ENCODE data around the gene FRG2B.
"Not testable (repeated sequence)": the region's sequence is repeated elsewhere in the genome, so short reads cannot be mapped to it uniquely, and the experiment has no call there.

FRG2B gene

GRCh38 chr10:133626695-133627094 lies at the start of gene FRG2B:
Gene FRG2B, minus strand, starts transcription at chr10:133626795. Its CDS starts 53 bp downstream, at chr10:133626742.
- not testable (repeated sequence) for DNase-seq

- DNase-seq, result not testable (repeated sequence)
Measured at GRCh38 chr10:133667446-133667845, 40.9 kb upstream of the FRG2B start.

GRCh38 chr10:133663544-133664160 lies 37.1 kb upstream of the FRG2B start:
- DNase-seq, result not testable (repeated sequence)

DNA sequence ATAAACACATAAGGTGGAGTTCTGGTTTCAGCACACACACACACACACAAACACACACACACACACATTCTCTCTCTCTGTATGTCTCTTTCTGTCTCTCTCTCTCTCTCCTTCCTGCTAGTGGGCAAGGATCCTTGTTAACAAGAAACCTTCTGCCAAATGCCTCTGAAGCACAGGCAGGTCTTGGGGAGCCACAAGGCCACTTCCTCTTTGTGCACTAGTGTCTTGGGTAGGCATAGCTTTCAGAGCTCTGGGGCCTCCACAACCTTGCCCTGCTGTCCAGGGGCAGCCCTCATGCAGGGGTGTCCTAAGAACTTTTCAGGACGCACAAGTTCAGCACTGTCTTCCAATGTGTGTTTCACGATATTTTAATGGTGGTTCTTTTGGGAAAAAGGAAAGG lies 34.5 kb upstream of the FRG2B start:
- not testable (repeated sequence) for DNase-seq

- DNase-seq, result not testable (repeated sequence)
Measured at GRCh38 chr10:133660516-133660915, 33.9 kb upstream of the FRG2B start.

GRCh38 chr10:133657276-133657675 lies 30.7 kb upstream of the FRG2B start:
- not testable (repeated sequence) for DNase-seq

DNA sequence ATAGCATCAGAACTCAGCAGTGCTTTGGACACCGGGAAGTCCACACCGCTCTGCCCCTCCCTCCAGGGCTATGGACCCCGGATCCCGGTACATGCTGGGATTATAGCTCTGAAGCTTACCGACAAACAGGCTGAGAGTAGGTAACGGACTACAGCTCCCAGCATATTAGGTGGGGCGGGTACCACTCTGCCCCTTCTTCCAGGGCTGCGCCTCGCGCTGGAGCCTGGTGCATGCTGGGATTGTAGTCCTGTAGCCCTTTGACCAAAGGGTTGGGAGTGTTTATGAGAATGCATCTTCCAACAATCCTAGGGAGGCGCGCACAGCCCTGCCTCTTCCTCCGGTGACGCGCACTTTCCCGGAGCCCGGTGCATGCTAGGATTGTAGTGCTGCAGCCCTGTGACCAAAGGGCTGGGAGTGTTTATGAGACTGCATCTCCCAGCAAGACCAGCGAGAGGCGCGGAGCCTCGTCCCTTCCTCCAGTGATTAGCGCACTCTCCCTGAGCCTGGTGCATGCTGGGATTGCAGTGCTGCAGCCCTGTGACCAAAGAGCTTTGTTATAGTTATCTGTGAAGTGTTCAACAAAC lies 22.4 kb upstream of the FRG2B start:
- not testable (repeated sequence) for DNase-seq

GRCh38 chr10:133647075-133647748 lies 20.6 kb upstream of the FRG2B start:
- not testable (repeated sequence) for DNase-seq

GRCh38 chr10:133637846-133638235 lies 11.2 kb upstream of the FRG2B start:
- DNase-seq, result not testable (repeated sequence)

DNA sequence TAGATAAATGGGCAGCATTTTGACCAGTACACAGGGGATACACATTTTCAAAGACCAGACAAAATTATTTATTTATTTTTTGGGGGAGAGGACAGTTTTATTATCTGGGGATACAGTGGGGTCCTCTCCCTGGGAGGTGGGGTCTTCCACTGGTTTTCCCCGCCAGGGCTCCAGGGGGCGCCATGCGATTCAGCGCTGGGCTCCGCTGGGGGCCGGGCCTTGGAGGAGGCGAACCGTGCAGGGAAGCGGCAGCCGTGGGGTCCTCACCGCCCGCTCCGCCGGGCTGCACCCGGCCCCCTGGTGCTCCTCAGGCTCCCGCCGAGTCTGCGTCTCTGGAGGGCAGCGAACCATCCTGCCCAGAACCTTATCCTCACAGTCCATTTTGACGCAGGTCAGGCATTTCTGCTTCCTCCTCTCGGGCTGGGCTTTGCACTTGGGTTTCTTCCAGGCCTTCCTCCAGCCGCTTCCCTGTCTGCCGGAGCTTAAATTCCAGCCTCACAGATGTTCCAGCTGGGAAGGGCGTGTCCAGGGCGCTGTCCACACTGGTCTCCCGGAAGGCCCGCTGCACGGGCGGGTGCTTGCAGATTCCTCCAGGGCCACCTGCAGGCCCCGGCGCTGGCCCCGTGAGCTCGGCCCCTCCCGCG lies 10.7 kb upstream of the FRG2B start:
- DNase-seq, result not testable (repeated sequence)

DNA sequence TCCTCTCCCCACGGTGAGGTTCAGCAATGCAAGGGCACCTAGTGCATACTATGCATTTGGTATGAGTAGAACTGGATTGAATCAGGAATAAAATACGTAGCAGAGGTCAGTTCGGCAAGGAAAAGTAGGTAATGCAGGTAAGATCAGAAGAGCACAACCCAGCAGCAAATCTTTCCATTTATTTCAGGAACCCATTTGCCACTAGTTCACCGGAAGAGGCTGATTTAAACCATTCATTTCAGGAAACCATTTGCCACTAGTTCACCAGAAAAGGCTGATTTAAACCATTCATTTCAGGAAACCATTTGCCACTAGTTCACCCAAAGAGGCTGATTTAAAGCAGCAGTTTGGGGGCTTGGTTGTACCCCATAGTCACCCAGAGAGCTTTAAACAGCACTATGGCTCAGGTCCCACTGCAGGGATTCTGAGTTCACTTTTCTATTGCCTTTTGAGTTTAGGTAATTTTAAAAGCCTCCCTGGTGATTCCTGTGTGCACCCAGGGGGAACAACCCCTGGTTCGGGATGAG lies 4.2 kb upstream of the FRG2B start:
- not testable (repeated sequence) for DNase-seq

DNA sequence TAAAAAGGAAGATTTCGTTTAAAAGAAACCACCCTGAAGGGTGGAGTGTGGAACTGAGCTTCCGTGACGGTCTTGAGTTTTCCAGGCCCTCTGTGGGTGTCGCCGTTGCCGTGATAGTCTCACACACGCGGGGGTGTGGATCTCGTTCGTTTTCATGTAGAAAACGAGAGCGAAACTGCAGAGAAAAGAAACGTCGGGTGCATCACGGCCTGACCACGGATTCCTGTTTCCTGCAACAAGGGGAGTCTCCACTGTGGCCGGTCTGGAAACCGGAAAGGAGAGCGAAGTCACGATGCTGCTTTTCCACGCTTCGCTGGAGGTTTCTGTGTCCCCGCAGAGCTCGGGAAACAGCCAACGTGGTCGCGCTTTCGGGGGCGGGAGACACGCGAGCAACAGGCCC lies 4.1 kb downstream of the FRG2B start:
- DNase-seq, result not testable (repeated sequence)

- DNase-seq, result no peak
Measured at GRCh38 chr10:133618851-133619250, 7.7 kb downstream of the FRG2B start.

GRCh38 chr10:133617196-133617595 lies 9.4 kb downstream of the FRG2B start:
- no peak for DNase-seq

GRCh38 chr10:133616371-133617130 lies 10.0 kb downstream of the FRG2B start:
- DNase-seq, result no peak

GRCh38 chr10:133614830-133615580 lies 11.6 kb downstream of the FRG2B start:
- no peak for DNase-seq

- DNase-seq, result no peak
Measured at GRCh38 chr10:133613699-133614098, 12.9 kb downstream of the FRG2B start.

- DNase-seq, result no peak
Measured at GRCh38 chr10:133611079-133611478, 15.5 kb downstream of the FRG2B start.

- peak in 1 of 2 experiments; percentile 6 for DNase-seq
Measured at GRCh38 chr10:133608855-133609254, 17.7 kb downstream of the FRG2B start.

GRCh38 chr10:133603434-133603833 lies 23.2 kb downstream of the FRG2B start:
- DNase-seq, result not testable (repeated sequence)

- DNase-seq, result no peak
Measured at GRCh38 chr10:133600657-133601056, 25.9 kb downstream of the FRG2B start.

GRCh38 chr10:133599869-133600268 lies 26.7 kb downstream of the FRG2B start:
- DNase-seq, result not testable (repeated sequence)

Data from NCI-H524 (cell line).